ENCODE results near the gene HLA-DQA1.
"Not testable (repeated sequence)": the region's sequence is repeated elsewhere in the genome, so short reads cannot be mapped to it uniquely, and the experiment has no call there.

The HLA-DQA1 gene

GRCh38 chr6:32622545-32623401 is 14.4 kb upstream of the HLA-DQA1 start:
- peak; percentile 86 for DNase-seq

GRCh38 chr6:32623693-32624092 is 13.5 kb upstream of the HLA-DQA1 start:
- DNase-seq: no peak

- DNase-seq: no peak
These were observed 12.6 kb upstream of the HLA-DQA1 start for GRCh38 chr6:32624565-32624964.

GRCh38 chr6:32625137-32625536 is 12.1 kb upstream of the HLA-DQA1 start:
- no peak for DNase-seq

GRCh38 chr6:32627249-32627648 is 10.0 kb upstream of the HLA-DQA1 start:
- DNase-seq: no peak

- DNase-seq: no peak
These were observed 9.4 kb upstream of the HLA-DQA1 start for GRCh38 chr6:32627831-32628230.

GRCh38 chr6:32629793-32630192 is 7.4 kb upstream of the HLA-DQA1 start:
- DNase-seq: not testable (repeated sequence)

- peak; percentile 63 for DNase-seq
These were observed 1.6 kb upstream of the HLA-DQA1 start for GRCh38 chr6:32635526-32636123.

- DNase-seq: no peak
These were observed 677 bp downstream of the HLA-DQA1 start for GRCh38 chr6:32637883-32638282.

GRCh38 chr6:32638532-32639219 is 1.5 kb downstream of the HLA-DQA1 start:
- DNase-seq: no peak

- no peak for DNase-seq
These were observed 2.5 kb downstream of the HLA-DQA1 start for GRCh38 chr6:32639440-32640394.

- no peak for DNase-seq
These were observed 3.9 kb downstream of the HLA-DQA1 start for GRCh38 chr6:32641122-32641521.

GRCh38 chr6:32641785-32642719 is 4.8 kb downstream of the HLA-DQA1 start:
- not testable (repeated sequence) for DNase-seq

- no peak for DNase-seq
These were observed 5.5 kb downstream of the HLA-DQA1 start for GRCh38 chr6:32642720-32643106.

GRCh38 chr6:32643904-32644303 is 6.7 kb downstream of the HLA-DQA1 start:
- DNase-seq: no peak

- no peak for DNase-seq
These were observed 8.0 kb downstream of the HLA-DQA1 start for GRCh38 chr6:32645047-32645703.

GRCh38 chr6:32655203-32655710 is 18.1 kb downstream of the HLA-DQA1 start:
- DNase-seq: no peak

GRCh38 chr6:32657329-32657728 is 20.1 kb downstream of the HLA-DQA1 start:
- DNase-seq: not testable (repeated sequence)

GRCh38 chr6:32657819-32658218 is 20.6 kb downstream of the HLA-DQA1 start:
- DNase-seq: not testable (repeated sequence)

GRCh38 chr6:32658268-32658897 is 21.2 kb downstream of the HLA-DQA1 start:
- DNase-seq: no peak
